Regular cardiac myocyte (primary cell): ENCODE data around the gene BST2. TPM values are rescaled to one million over a fixed set of nuclear protein-coding genes. Genes with fewer than 3 reads are reported as not detected.

Experiments
- total RNA-seq: library from RNA; depleted of rRNA; stranded (reverse); fragments of >200 nt; gene quantifications from 2 replicates; pipeline ENCODE4 v1.2.3, GENCODE V29; 2014

The BST2 gene
- 30.7 and 56.7 TPM in 2 replicates for total RNA-seq

GRCh38 chr19:17405250-17406045, at the start of gene BST2:
Gene BST2 (minus strand): TSS chr19:17405630. CDS start chr19:17405575, 55 bp downstream.

GRCh38 chr19:17448131-17448967, 42.9 kb upstream of the BST2 start, which contains the start of gene TMEM221:
Gene TMEM221 (minus strand): TSS chr19:17448668. CDS start chr19:17448462, 206 bp downstream.

GRCh38 chr19:17419621-17420474, 14.4 kb upstream of the BST2 start, which contains the start of gene MVB12A:
Gene MVB12A (plus strand): TSS chr19:17420047. CDS start chr19:17420136, 89 bp downstream.

GRCh38 chr19:17393914-17394313, 11.5 kb downstream of the BST2 start, which contains the start of gene CCDC194:
Gene CCDC194 (minus strand): TSS chr19:17394196. CDS start chr19:17394158, 38 bp downstream.

GRCh38 chr19:17376935-17377600, 28.4 kb downstream of the BST2 start, which contains the start of gene PLVAP:
Gene PLVAP (minus strand): TSS chr19:17377342. CDS start chr19:17377288, 54 bp downstream.

Other genes starting within 250 kb of the BST2 start
- gene USE1, start 190.3 kb downstream of the BST2 start, total RNA-seq, result 18.0 and 31.1 TPM in 2 replicates
- gene OCEL1, start 179.4 kb downstream of the BST2 start, total RNA-seq, result 0.77 and 2.3 TPM in 2 replicates
- gene NR2F6, start 159.7 kb downstream of the BST2 start, total RNA-seq, result 35.5 and 45.2 TPM in 2 replicates
- gene USHBP1, start 140.9 kb downstream of the BST2 start, total RNA-seq, result under 0.01 and 0.28 TPM in 2 replicates
- 67.4 and 125 TPM in 2 replicates for gene BABAM1, start 138.2 kb downstream of the BST2 start, total RNA-seq
- gene ANKLE1, start 123.7 kb downstream of the BST2 start, total RNA-seq, result 1.9 TPM in 1 of 2 replicates, not detected in the other
- 8.2 and 10.4 TPM in 2 replicates for gene ABHD8, start 102.2 kb downstream of the BST2 start, total RNA-seq
- 36.6 and 50.8 TPM in 2 replicates for gene MRPL34, start 99.8 kb downstream of the BST2 start, total RNA-seq
- gene DDA1, start 96.1 kb downstream of the BST2 start, total RNA-seq, result 18.3 and 33.2 TPM in 2 replicates
- gene ANO8, start 70.8 kb downstream of the BST2 start, total RNA-seq, result 3.1 and 4.5 TPM in 2 replicates
- 12.4 and 12.8 TPM in 2 replicates for gene GTPBP3, start 68.1 kb downstream of the BST2 start, total RNA-seq
- 0.19 and 0.28 TPM in 2 replicates for gene PLVAP, start 28.3 kb downstream of the BST2 start, total RNA-seq
- gene CCDC194, start 11.4 kb downstream of the BST2 start, total RNA-seq, result not detected in 2 replicates
- 27.0 and 29.6 TPM in 2 replicates for gene MVB12A, start 14.4 kb upstream of the BST2 start, total RNA-seq
- gene TMEM221, start 43.0 kb upstream of the BST2 start, total RNA-seq, result under 0.01 TPM in 1 of 2 replicates, not detected in the other
- not detected in 2 replicates for gene NXNL1, start 55.3 kb upstream of the BST2 start, total RNA-seq
- 9.2 and 35.0 TPM in 2 replicates for gene SLC27A1, start 64.9 kb upstream of the BST2 start, total RNA-seq
- gene PGLS, start 106.0 kb upstream of the BST2 start, total RNA-seq, result 37.8 and 38.9 TPM in 2 replicates
- gene COLGALT1, start 150.0 kb upstream of the BST2 start, total RNA-seq, result 105 and 131 TPM in 2 replicates